ENCODE measurements around the gene DGKG.

DNA sequence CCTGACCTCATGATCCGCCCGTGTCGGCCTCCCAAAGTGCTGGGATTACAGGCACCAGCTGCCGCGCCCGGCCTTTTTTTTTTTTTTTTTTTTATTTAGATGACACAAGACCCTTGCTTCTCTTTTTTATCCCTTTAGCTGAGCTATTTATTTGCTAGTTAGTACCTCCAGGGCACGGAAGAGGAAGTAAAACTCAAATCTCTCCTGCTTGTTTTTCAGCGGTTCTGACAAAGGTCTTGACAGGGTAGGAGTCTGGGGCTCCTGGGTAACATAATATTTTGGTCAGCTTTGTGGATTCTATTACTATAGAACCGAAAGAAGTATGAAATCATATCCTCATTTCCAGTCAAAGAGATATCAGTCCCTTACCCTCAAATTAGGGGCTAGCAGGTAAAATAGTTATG is 209.1 kb downstream of the DGKG start:
- TF ChIP-seq, protein P1, sequence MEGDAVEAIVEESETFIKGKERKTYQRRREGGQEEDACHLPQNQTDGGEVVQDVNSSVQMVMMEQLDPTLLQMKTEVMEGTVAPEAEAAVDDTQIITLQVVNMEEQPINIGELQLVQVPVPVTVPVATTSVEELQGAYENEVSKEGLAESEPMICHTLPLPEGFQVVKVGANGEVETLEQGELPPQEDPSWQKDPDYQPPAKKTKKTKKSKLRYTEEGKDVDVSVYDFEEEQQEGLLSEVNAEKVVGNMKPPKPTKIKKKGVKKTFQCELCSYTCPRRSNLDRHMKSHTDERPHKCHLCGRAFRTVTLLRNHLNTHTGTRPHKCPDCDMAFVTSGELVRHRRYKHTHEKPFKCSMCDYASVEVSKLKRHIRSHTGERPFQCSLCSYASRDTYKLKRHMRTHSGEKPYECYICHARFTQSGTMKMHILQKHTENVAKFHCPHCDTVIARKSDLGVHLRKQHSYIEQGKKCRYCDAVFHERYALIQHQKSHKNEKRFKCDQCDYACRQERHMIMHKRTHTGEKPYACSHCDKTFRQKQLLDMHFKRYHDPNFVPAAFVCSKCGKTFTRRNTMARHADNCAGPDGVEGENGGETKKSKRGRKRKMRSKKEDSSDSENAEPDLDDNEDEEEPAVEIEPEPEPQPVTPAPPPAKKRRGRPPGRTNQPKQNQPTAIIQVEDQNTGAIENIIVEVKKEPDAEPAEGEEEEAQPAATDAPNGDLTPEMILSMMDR (IDR thresholded peaks at IDR 0.05): no peak
- TF ChIP-seq POLR2A (IDR thresholded peaks at IDR 0.05): no peak

Data from testis (tissue), 2 donors.